Measurements from ENCODE around the gene VWA2. TPM values are rescaled to one million over a fixed set of nuclear protein-coding genes. Genes with fewer than 3 reads are reported as not detected.

VWA2 gene
- total RNA-seq, 1 experiment from 2014 or later = 1.6 TPM

GRCh38 chr10:114309364-114309651 is 70.3 kb downstream of the VWA2 start:
- no peak overlapping the region for H3K27ac ChIP-seq (ENCODE audit: insufficient read length, low read depth, low read length)
- no peak overlapping the region for H2BK20ac ChIP-seq (ENCODE audit: low read depth, low read length, poor library complexity, severe bottlenecking)
- H2BK120ac ChIP-seq (ENCODE audit: low read depth, low read length, poor library complexity, severe bottlenecking) = no peak overlapping the region
- H2BK15ac ChIP-seq (ENCODE audit: low read depth, low read length) = no peak overlapping the region
- H3K14ac ChIP-seq (ENCODE audit: insufficient read depth, low read length) = no peak overlapping the region
- Mint-ChIP-seq H3K27me3 (ENCODE audit: low read depth) (peaks cover 13% of the 10 kb centered on the region), H3K36me3 (ENCODE audit: insufficient read depth in 1 of 3, low read depth in 3 of 3) (no peaks in the 10 kb centered on the region), H3K9me3 (no peaks in the 10 kb centered on the region), H3K27ac (no peak overlapping the region), H3K4me1 (peaks cover 2 to 4% of the 10 kb centered on the region in 2 experiments; a peak in 3 of 4 replicates), H3K4me3 (no peak overlapping the region)
- no peak overlapping the region for H3K4me2 ChIP-seq (ENCODE audit: insufficient read depth, insufficient read length, low read length)
- no peaks in the 10 kb centered on the region; the same call in 1 of the 2 replicates for H3K4me1 ChIP-seq (ENCODE audit: insufficient read depth, low read length)
- H2AFZ ChIP-seq (ENCODE audit: low read length) = no peak overlapping the region
- no peak overlapping the region for H2BK12ac ChIP-seq (ENCODE audit: insufficient read length, low read depth, low read length)
- H3T11ph ChIP-seq (ENCODE audit: low read length) = no peak overlapping the region
- H2AK5ac ChIP-seq (ENCODE audit: insufficient read length, low read length) = no peak overlapping the region
- no peaks in the 10 kb centered on the region for H3K27me3 ChIP-seq (ENCODE audit: insufficient read depth, low read length)
- no peaks in the 10 kb centered on the region for H4K20me1 ChIP-seq (ENCODE audit: control insufficient read depth, insufficient read depth, insufficient read length)
- no peak overlapping the region for H3K56ac ChIP-seq (ENCODE audit: insufficient read length, low read depth, low read length)
- H3K23ac ChIP-seq (ENCODE audit: insufficient read length, low read depth, low read length) = no peak overlapping the region
- H4K8ac ChIP-seq (replicated peaks; ENCODE audit: insufficient read length, low read depth, low read length) = no peak overlapping the region
- no peak overlapping the region for H3K9ac ChIP-seq (ENCODE audit: extremely low read depth, insufficient read length, low read length)
- H3K23me2 ChIP-seq (ENCODE audit: insufficient read length, low read depth, low read length, poor library complexity, severe bottlenecking) = peaks cover 6% of the 10 kb centered on the region
- no peak overlapping the region for H4K91ac ChIP-seq (ENCODE audit: insufficient read length, low read depth, low read length)
- no peaks in the 10 kb centered on the region for H3K79me1 ChIP-seq (ENCODE audit: insufficient read depth, low read depth, low read length, poor library complexity, severe bottlenecking)
- no peaks in the 10 kb centered on the region for H3K79me2 ChIP-seq (ENCODE audit: insufficient read depth, low read length)
- no peak overlapping the region for H2BK5ac ChIP-seq (ENCODE audit: insufficient read length, low read length)
- H4K5ac ChIP-seq (ENCODE audit: insufficient read length, low read depth, low read length) = no peak overlapping the region
- H3K9me3 ChIP-seq (ENCODE audit: control insufficient read depth, low read depth, low read length) = no peaks in the 10 kb centered on the region
- no peak overlapping the region for H3K18ac ChIP-seq (ENCODE audit: insufficient read length, low read depth, low read length)
- no CpG with 5 or more reads among the region's 3 CpGs for WGBS (ENCODE audit: extremely low coverage, insufficient read length, low lambda C conversion rate)
- DNase-seq = no peak
- H3K4ac ChIP-seq (ENCODE audit: low read depth, low read length) = no peak overlapping the region
- no peak for TF ChIP-seq CTCF (conservative IDR thresholded peaks at IDR 0.05)
